Mucosa of rectum (tissue), 2 donors: Measurements from ENCODE around the gene PTGER3.

Source experiments
- H3K27ac ChIP-seq, 2 donors: one replicate each; pipeline ENCODE4 v1.7.0; 2013; ENCODE audit warnings: inconsistent platforms in 2 of 2, low read depth in 2 of 2, low read length in 2 of 2
- H3K27me3 ChIP-seq, 2 donors: one replicate each; pipeline ENCODE4 v1.7.0; 2013; ENCODE audit warnings: low read length in 2 of 2; ENCODE audit not compliant: control insufficient read depth in 2 of 2, insufficient read depth in 2 of 2
- H3K36me3 ChIP-seq, 2 donors: one replicate each; pipeline ENCODE4 v1.7.0; 2013; ENCODE audit warnings: low read length in 2 of 2; ENCODE audit not compliant: control insufficient read depth in 2 of 2, insufficient read depth in 2 of 2
- H3K4me1 ChIP-seq, 2 donors: one replicate each; pipeline ENCODE4 v1.7.0; 2013; ENCODE audit warnings: low read length in 2 of 2, mild to moderate bottlenecking in 1 of 2; ENCODE audit not compliant: control insufficient read depth in 2 of 2, insufficient read depth in 2 of 2
- H3K4me3 ChIP-seq, 2 donors: one replicate each; pipeline ENCODE4 v1.7.0; 2013; ENCODE audit warnings: low read length in 2 of 2
- H3K9ac ChIP-seq, 2 donors: one replicate each; pipeline ENCODE4 v1.7.0; 2013; ENCODE audit warnings: low read length in 2 of 2, low read depth in 1 of 2, mild to moderate bottlenecking in 1 of 2
- H3K9me3 ChIP-seq, 2 donors: one replicate each; pipeline ENCODE4 v1.7.0; 2013; ENCODE audit warnings: low read length in 2 of 2; ENCODE audit not compliant: control insufficient read depth in 2 of 2
- donor health status: healthy.
- donor health status: Normal muscosa, but diverticular disease.

Gene PTGER3

DNA sequence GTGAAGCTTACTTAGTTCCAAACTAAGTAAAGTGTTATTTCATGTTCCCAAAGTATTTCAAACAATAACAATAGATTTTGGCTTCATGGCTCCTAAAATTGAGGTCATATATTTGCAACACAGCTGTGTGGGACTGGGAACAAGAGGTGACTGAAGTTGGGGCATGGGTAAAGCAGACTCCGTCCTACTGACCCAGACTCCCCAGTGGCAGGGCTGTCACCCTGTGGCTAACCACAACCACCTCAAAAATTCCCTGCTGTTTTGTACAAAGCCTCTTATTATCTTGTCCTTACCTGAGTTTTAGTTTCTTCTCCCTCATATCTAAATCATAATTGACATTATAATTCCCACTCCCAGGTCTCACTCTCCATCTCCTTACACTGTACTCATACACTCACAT lies 117.6 kb downstream of the PTGER3 start:
- Histone ChIP-seq H3K4me1 (no peaks in the 10 kb centered on the region), H3K4me3 (no peak overlapping the region), H3K27me3 (no peaks in the 10 kb centered on the region), H3K9ac (no peak overlapping the region), H3K9me3 (no peaks in the 10 kb centered on the region), H3K27ac (no peak overlapping the region), H3K36me3 (no peaks in the 10 kb centered on the region)

DNA sequence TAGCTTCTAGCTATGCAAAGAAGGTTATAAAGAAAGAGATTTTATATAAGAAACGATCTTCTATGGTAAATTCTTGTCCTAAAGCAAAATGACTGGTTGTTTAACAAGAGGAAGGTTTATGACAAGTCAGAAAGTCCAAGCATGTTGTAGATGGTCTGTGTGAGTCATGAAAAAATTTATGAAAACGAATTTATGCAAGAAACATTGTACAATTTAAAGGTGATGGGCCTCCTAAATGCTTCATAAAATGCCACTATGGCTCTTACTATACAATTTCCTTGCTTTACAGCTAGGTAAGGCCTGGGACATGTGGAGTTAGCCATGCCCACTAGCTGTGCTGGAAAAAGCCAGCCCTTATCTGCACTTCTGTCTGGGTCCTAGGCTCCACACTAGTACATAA lies 125.4 kb downstream of the PTGER3 start:
- Histone ChIP-seq H3K27me3 (no peaks in the 10 kb centered on the region), H3K9me3 (no peaks in the 10 kb centered on the region), H3K4me3 (no peak overlapping the region), H3K36me3 (no peaks in the 10 kb centered on the region), H3K27ac (no peak overlapping the region), H3K9ac (no peak overlapping the region), H3K4me1 (no peaks in the 10 kb centered on the region)
